OCI-LY1 (cell line): ENCODE data around the gene TPRG1.

ENCODE experiments used
- H2AFZ ChIP-seq: fragments of 200-600 bp; sonication (generic), shearing (Covaris generic); 2 replicates; pipeline ENCODE4 v1.6.0; 2014; ENCODE audit warnings: antibody characterized with exemption, mild to moderate bottlenecking, low read length
- H3F3A ChIP-seq: fragments of 200-600 bp; sonication (generic), shearing (Covaris generic); 2 replicates; pipeline ENCODE4 v1.6.0; 2014; ENCODE audit warnings: mild to moderate bottlenecking, antibody characterized with exemption, low read length, moderate library complexity; ENCODE audit not compliant: insufficient read depth
- H3K27ac ChIP-seq: fragments of 200-600 bp; sonication (generic); 2 replicates; pipeline ENCODE4 v1.5.1; 2014; ENCODE audit warnings: low read length, mixed run types, mild to moderate bottlenecking, low read depth; ENCODE audit not compliant: poor library complexity, severe bottlenecking
- H3K27me3 ChIP-seq: fragments of 200-600 bp; sonication (generic); 2 replicates; pipeline ENCODE4 v1.6.0; 2014; ENCODE audit warnings: antibody characterized with exemption, mild to moderate bottlenecking, low read length, moderate library complexity; ENCODE audit not compliant: insufficient read depth
- H3K36me3 ChIP-seq: fragments of 200-600 bp; sonication (generic); 2 replicates; pipeline ENCODE4 v1.6.1; 2014; ENCODE audit warnings: mild to moderate bottlenecking, antibody characterized with exemption, low read length, moderate library complexity, mixed read lengths; ENCODE audit not compliant: insufficient read depth
- H3K4me1 ChIP-seq: fragments of 200-600 bp; sonication (generic); 2 replicates; pipeline ENCODE4 v1.5.1; 2014; ENCODE audit warnings: mild to moderate bottlenecking, low read length, moderate library complexity; ENCODE audit not compliant: insufficient read depth, severe bottlenecking
- H3K4me2 ChIP-seq: fragments of 200-600 bp; sonication (generic), shearing (Covaris generic); 2 replicates; pipeline ENCODE4 v1.6.1; 2014; ENCODE audit warnings: low read length
- H3K4me3 ChIP-seq: fragments of 200-600 bp; sonication (generic); 2 replicates; pipeline ENCODE4 v1.5.1; 2014; ENCODE audit warnings: low read length, low read depth, mild to moderate bottlenecking, mixed read lengths; ENCODE audit not compliant: poor library complexity, severe bottlenecking
- H3K79me2 ChIP-seq: fragments of 200-600 bp; shearing (Covaris generic); 2 replicates; pipeline ENCODE4 v1.6.1; 2016; ENCODE audit warnings: mixed run types, low read length, mixed read lengths; ENCODE audit not compliant: insufficient read depth
- H3K9ac ChIP-seq: fragments of 200-600 bp; sonication (generic), shearing (Covaris generic); 2 replicates; pipeline ENCODE4 v1.6.1; 2014; ENCODE audit warnings: mild to moderate bottlenecking, low read length, mixed read lengths
- H3K9me2 ChIP-seq: fragments of 200-600 bp; sonication (generic), shearing (Covaris generic); 2 replicates; pipeline ENCODE4 v1.6.1; 2014; ENCODE audit warnings: low read depth, mild to moderate bottlenecking, low read length, mixed read lengths
- H3K9me3 ChIP-seq: fragments of 200-600 bp; shearing (Covaris generic); 2 replicates; pipeline ENCODE4 v1.6.1; 2014; ENCODE audit warnings: low read length, mixed read lengths
- H4K20me1 ChIP-seq: fragments of 200-600 bp; sonication (generic), shearing (Covaris generic); 2 replicates; pipeline ENCODE4 v1.6.0; 2016; ENCODE audit warnings: mild to moderate bottlenecking, low read length; ENCODE audit not compliant: insufficient read depth
- CTCF ChIP-seq: fragments of 200-600 bp; sonication (generic), shearing (Covaris generic); IDR thresholded peaks from 2 replicates; pipeline ENCODE4 v1.5.1; 2017; ENCODE audit warnings: mild to moderate bottlenecking, antibody characterized with exemption, low read length, moderate library complexity, mixed read lengths
- EZH2 ChIP-seq: fragments of 200-600 bp; sonication (generic), shearing (Covaris generic); IDR thresholded peaks from 2 replicates; pipeline ENCODE4 v1.8.0; 2017; ENCODE audit warnings: borderline replicate concordance, mixed run types, mild to moderate bottlenecking, antibody characterized with exemption, low read length, moderate library complexity, mixed read lengths

Gene TPRG1

DNA sequence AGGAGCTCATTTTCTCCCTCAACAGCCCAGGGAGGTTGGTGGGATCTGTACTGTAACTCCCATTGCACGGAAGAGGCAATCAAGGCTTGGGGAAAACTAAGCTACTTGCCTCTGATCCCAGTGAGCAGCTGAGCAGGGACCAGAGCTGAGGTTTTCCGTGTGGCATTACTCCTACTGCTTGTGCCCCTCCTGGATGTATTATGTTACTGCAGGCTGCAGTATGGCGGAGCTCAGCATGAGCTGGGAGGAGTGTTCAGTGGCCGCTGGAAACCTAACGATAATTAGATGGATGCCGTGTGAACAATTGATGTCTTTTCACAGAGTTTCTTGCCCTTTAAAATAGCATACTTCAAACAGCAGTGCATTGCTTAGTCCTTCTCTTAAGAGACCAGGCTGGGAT is 2.0 kb upstream of the TPRG1 start:
- no peaks in the 10 kb centered on the region for H3K9me2 ChIP-seq
- no peak overlapping the region for H3K27ac ChIP-seq
- peaks cover 10% of the 10 kb centered on the region; the same call in 1 of the 2 replicates for H3K27me3 ChIP-seq
- TF ChIP-seq CTCF (peak; percentile 50; the same call in 1 of the 2 replicates), EZH2 (no peak)
- H3K79me2 ChIP-seq, result no peaks in the 10 kb centered on the region
- H3K4me1 ChIP-seq, result no peaks in the 10 kb centered on the region
- H4K20me1 ChIP-seq, result no peaks in the 10 kb centered on the region
- no peak overlapping the region for H3K4me2 ChIP-seq
- no peak overlapping the region for H3K9ac ChIP-seq
- no peaks in the 10 kb centered on the region for H3K9me3 ChIP-seq
- H3F3A ChIP-seq, result no peaks in the 10 kb centered on the region
- H2AFZ ChIP-seq, result no peak overlapping the region
- no peak overlapping the region for H3K4me3 ChIP-seq
- H3K36me3 ChIP-seq, result no peaks in the 10 kb centered on the region

- H3K4me2 ChIP-seq, result no peak overlapping the region
- H3K9ac ChIP-seq, result no peak overlapping the region
- no peak overlapping the region for H3K4me3 ChIP-seq
- no peaks in the 10 kb centered on the region for H3K79me2 ChIP-seq
- no peaks in the 10 kb centered on the region for H4K20me1 ChIP-seq
- TF ChIP-seq EZH2 (no peak), CTCF (no peak)
- H3K27me3 ChIP-seq, result peaks cover 10% of the 10 kb centered on the region; the same call in 1 of the 2 replicates
- H3K9me2 ChIP-seq, result no peaks in the 10 kb centered on the region
- H3K27ac ChIP-seq, result no peak overlapping the region
- no peak overlapping the region for H2AFZ ChIP-seq
- no peaks in the 10 kb centered on the region for H3K9me3 ChIP-seq
- H3K36me3 ChIP-seq, result no peaks in the 10 kb centered on the region
- no peaks in the 10 kb centered on the region for H3K4me1 ChIP-seq
- H3F3A ChIP-seq, result no peaks in the 10 kb centered on the region
Measured at GRCh38 chr3:189170559-189170958, 1.2 kb upstream of the TPRG1 start.

GRCh38 chr3:189172668-189173419 is 1.1 kb downstream of the TPRG1 start:
- no peaks in the 10 kb centered on the region for H3K27me3 ChIP-seq
- H4K20me1 ChIP-seq, result no peaks in the 10 kb centered on the region
- H3K27ac ChIP-seq, result no peak overlapping the region
- no peak for TF ChIP-seq CTCF
- TF ChIP-seq EZH2, result no peak
- H3F3A ChIP-seq, result no peaks in the 10 kb centered on the region
- H3K9me3 ChIP-seq, result no peaks in the 10 kb centered on the region
- no peaks in the 10 kb centered on the region for H3K9me2 ChIP-seq
- H3K4me2 ChIP-seq, result no peak overlapping the region
- H3K4me1 ChIP-seq, result no peaks in the 10 kb centered on the region
- H2AFZ ChIP-seq, result no peak overlapping the region
- no peaks in the 10 kb centered on the region for H3K36me3 ChIP-seq
- no peak overlapping the region for H3K9ac ChIP-seq
- H3K4me3 ChIP-seq, result no peak overlapping the region
- no peaks in the 10 kb centered on the region for H3K79me2 ChIP-seq
